Endothelial cell of umbilical vein (primary cell): Measurements from ENCODE around the gene SUPT5H. TPM values are rescaled to one million over a fixed set of nuclear protein-coding genes. Genes with fewer than 3 reads are reported as not detected.

Source experiments
- BruUV-seq: library from RNA; stranded (reverse); fragments of 400-500 nt; replicated peaks from 2 replicates; lab custom pipeline; 2021; lab: Mats Ljungman, UMichigan
- CTCF ChIA-PET: fragments of 300-600, 350-600 bp; sonication (Branson Sonifier 250); formaldehyde crosslinking; loops from one replicate; lab custom pipeline; 2021; ENCODE audit warnings: antibody characterized with exemption, inconsistent platforms; lab: Charles Lee
- POLR2A ChIA-PET: fragments of 300-600, 350-600 bp; sonication (Branson Sonifier 250); formaldehyde crosslinking; loops from one replicate; lab custom pipeline; 2021; ENCODE audit warnings: antibody characterized with exemption, inconsistent platforms; lab: Charles Lee
- DNase-seq: peaks from one replicate; pipeline ENCODE4 v3.0.0-alpha.2; 2011; ENCODE audit warnings: low read depth, low spot score
- FAIRE-seq: peaks from 2 replicates; lab custom pipeline; 2011; peaks lifted over from hg19 to GRCh38; lab: Jason Lieb, UNC
- H2AFZ ChIP-seq: 2 replicates; pipeline ENCODE4 v1.6.0; 2012; ENCODE audit warnings: low read depth, low read length, control low read depth, inconsistent platforms
- H3K27ac ChIP-seq: 2 replicates; pipeline ENCODE4 v1.5.1; 2011; ENCODE audit warnings: low read depth, mild to moderate bottlenecking, control low read depth, low read length, moderate library complexity; ENCODE audit not compliant: insufficient read depth
- H3K27me3 ChIP-seq, 2 experiments: 2 replicates each; pipeline versions ENCODE4 v1.6.0 to v1.6.1; 2011; ENCODE audit warnings: low read length in 2 of 2, mixed read lengths in 1 of 2; ENCODE audit not compliant: control insufficient read depth in 2 of 2, insufficient read depth in 2 of 2
- H3K36me3 ChIP-seq, 2 experiments: 2 replicates in 1 of 2; 3 replicates in 1 of 2; pipeline ENCODE4 v1.5.1; 2011; ENCODE audit warnings: low read length in 2 of 2, mild to moderate bottlenecking in 1 of 2, moderate library complexity in 1 of 2; ENCODE audit not compliant: control insufficient read depth in 2 of 2, insufficient read depth in 2 of 2; ENCODE audit errors: extremely low read depth in 1 of 2
- H3K4me1 ChIP-seq: 3 replicates; pipeline ENCODE4 v1.5.1; 2011; ENCODE audit warnings: mild to moderate bottlenecking, low read length; ENCODE audit not compliant: control insufficient read depth, insufficient read depth; ENCODE audit errors: extremely low read depth
- H3K4me2 ChIP-seq: 2 replicates; pipeline ENCODE4 v1.6.1; 2011; ENCODE audit warnings: low read length, control low read depth, mixed read lengths; ENCODE audit not compliant: insufficient read depth
- H3K4me3 ChIP-seq, 3 experiments: fragments of 200-600 bp in 1 of 3; sonication (generic), shearing (Covaris generic) in 1 of 3; replicated peaks in 1 of 3; 2 replicates each; pipeline ENCODE4 v1.5.1; 2011 to 2016; ENCODE audit warnings: control low read depth in 3 of 3, low read length in 3 of 3, mild to moderate bottlenecking in 2 of 3, inconsistent platforms in 1 of 3, low read depth in 1 of 3, moderate library complexity in 1 of 3; ENCODE audit not compliant: insufficient read depth in 1 of 3
- H3K79me2 ChIP-seq: 2 replicates; pipeline ENCODE4 v1.6.0; 2012; ENCODE audit warnings: low read length, inconsistent platforms; ENCODE audit not compliant: control insufficient read depth, insufficient read depth
- H3K9ac ChIP-seq: replicated peaks from 2 replicates; pipeline ENCODE3; 2011; ENCODE audit warnings: low read length, control low read depth; ENCODE audit not compliant: insufficient read depth; ENCODE audit errors: extremely low read depth
- H3K9me1 ChIP-seq: replicated peaks from 3 replicates; pipeline ENCODE4 v1.6.0; 2011; ENCODE audit warnings: mild to moderate bottlenecking, low read length; ENCODE audit not compliant: control insufficient read depth, insufficient read depth; ENCODE audit errors: extremely low read depth
- H3K9me3 ChIP-seq: replicated peaks from 2 replicates; pipeline ENCODE4 v1.5.1; 2012; ENCODE audit warnings: low read length, inconsistent platforms; ENCODE audit not compliant: control insufficient read depth, insufficient read depth
- H4K20me1 ChIP-seq: replicated peaks from 2 replicates; pipeline ENCODE3; 2011; ENCODE audit warnings: mild to moderate bottlenecking, low read length; ENCODE audit not compliant: control insufficient read depth, insufficient read depth; ENCODE audit errors: extremely low read depth
- EZH2 ChIP-seq: IDR thresholded peaks from 2 replicates; pipeline ENCODE4 v1.6.1; 2012; ENCODE audit warnings: borderline replicate concordance, low read depth, mild to moderate bottlenecking, moderate library complexity, low read length, inconsistent platforms; ENCODE audit not compliant: severe bottlenecking
- FOS ChIP-seq: IDR thresholded peaks from 2 replicates; pipeline ENCODE4 v1.6.1; 2011; ENCODE audit warnings: mild to moderate bottlenecking, low read length, moderate library complexity, borderline replicate concordance; ENCODE audit not compliant: insufficient read depth
- GATA2 ChIP-seq: IDR thresholded peaks from 2 replicates; pipeline ENCODE4 v1.7.0; 2011; ENCODE audit warnings: low read depth, mild to moderate bottlenecking, moderate library complexity, mixed read lengths, low read length; ENCODE audit not compliant: insufficient read length, insufficient read depth
- JUN ChIP-seq: IDR thresholded peaks from 2 replicates; pipeline ENCODE4 v1.6.1; 2011; ENCODE audit warnings: borderline replicate concordance, low read depth; ENCODE audit not compliant: insufficient read length, insufficient read depth
- MYC ChIP-seq: IDR thresholded peaks from one replicate; pipeline ENCODE4 v1.6.1; 2011; ENCODE audit warnings: mild to moderate bottlenecking, low read depth, low read length
- POLR2A ChIP-seq: IDR thresholded peaks from 2 replicates; pipeline ENCODE4 v1.6.1; 2012; ENCODE audit warnings: low read depth, mild to moderate bottlenecking, control low read depth, low read length
- POLR2AphosphoS5 ChIP-seq: IDR thresholded peaks from 2 replicates; pipeline ENCODE4 v1.6.1; 2012; ENCODE audit warnings: low read depth, mild to moderate bottlenecking, control low read depth, low read length, moderate library complexity; ENCODE audit not compliant: insufficient read depth
- dilution Hi-C: fragments of 300-500 bp; cut with MboI; formaldehyde crosslinking; loops from one replicate; pipeline ENCODE4 v1.15.0; 2019; ENCODE audit warnings: low sequenced_read_pairs; ENCODE audit not compliant: extremely low pct_ligation_motif_present
- intact Hi-C: fragments of 100-400 bp; cut with micrococcal nuclease; formaldehyde crosslinking; loops from one replicate; pipeline ENCODE4 v1.10.0; 2022
- polyA plus RNA-seq, 4 experiments: library from polyadenylated mRNA; depleted of rRNA in 3 of 4; stranded (reverse) in 3 of 4; unstranded in 1 of 4; fragments of >200 nt; gene quantifications; 2 replicates each; pipeline versions ENCODE4 v1.2.1 to v1.2.3, GENCODE V29; 2011 to 2012; ENCODE audit warnings: missing spikeins in 1 of 4
- total RNA-seq: library from RNA; stranded (reverse); gene quantifications from 2 replicates; pipeline ENCODE4 v1.2.3, GENCODE V29; 2021
- TF ChIP-seq, protein P1 (sequence below): IDR thresholded peaks from 2 replicates; pipeline ENCODE4 v1.6.1; 2011; ENCODE audit not compliant: insufficient read depth, insufficient read length
- TF ChIP-seq, protein P2 (sequence below), 2 donors: IDR thresholded peaks; 1 replicate in 1 of 2; 2 replicates in 1 of 2; pipeline ENCODE4 v1.5.1; 2011; ENCODE audit warnings: low read length in 2 of 2, mild to moderate bottlenecking in 2 of 2, moderate library complexity in 2 of 2, control low read depth in 1 of 2, inconsistent platforms in 1 of 2, low read depth in 1 of 2; ENCODE audit not compliant: insufficient read depth in 1 of 2; ENCODE audit errors: extremely low read depth in 1 of 2

SUPT5H gene
- total and polyA plus RNA-seq, 2 donors (not counting 3 experiments of a cell fraction or from before 2014, with no cell fraction given) = 87.6 to 120 TPM

DNA sequence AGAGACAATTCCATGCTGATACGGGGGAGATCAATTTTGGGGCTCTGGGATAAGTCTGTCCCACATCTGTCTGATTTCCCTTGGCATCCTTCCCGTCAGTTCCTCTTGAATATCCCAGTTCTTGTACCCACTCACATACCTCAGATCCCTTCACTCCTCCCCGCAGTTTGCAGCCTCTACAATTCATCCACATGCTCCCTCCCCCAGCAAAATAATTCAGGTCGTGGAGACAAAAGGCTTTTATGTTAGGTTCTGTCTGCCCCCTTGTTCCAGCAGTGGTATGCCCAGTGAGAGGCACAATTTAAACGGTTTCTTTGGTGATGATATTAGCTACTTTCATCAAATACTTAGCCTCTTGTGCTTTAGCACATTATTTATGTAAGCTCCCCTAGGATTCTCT lies 19.2 kb upstream of the SUPT5H start:
- ChIA-PET CTCF (interaction anchor here (0.8 to 5.2 kb wide), 3 partner anchors 10 to 28 kb away, joined by 3 to 29 read pairs (median 4); no protein-coding TSS in a partner anchor), POLR2A (no interaction called here)
- H3K4me1 ChIP-seq = peaks cover 14% of the 10 kb centered on the region
- H3K9me1 ChIP-seq = no peaks in the 10 kb centered on the region
- intact Hi-C loops = no loop called here
- dilution Hi-C loops = no loop called here
- no peak overlapping the region for H3K4me3 ChIP-seq
- no TSS peak for BruUV-seq
- peaks cover 11 to 27% of the 10 kb centered on the region in 2 experiments for H3K36me3 ChIP-seq
- H4K20me1 ChIP-seq = no peaks in the 10 kb centered on the region
- H3K9ac ChIP-seq = no peak overlapping the region
- no peak overlapping the region for H3K4me2 ChIP-seq
- H2AFZ ChIP-seq = no peak overlapping the region
- no peak for TF ChIP-seq JUN
- no peak for TF ChIP-seq POLR2A
- TF ChIP-seq FOS = no peak
- TF ChIP-seq, protein P1, sequence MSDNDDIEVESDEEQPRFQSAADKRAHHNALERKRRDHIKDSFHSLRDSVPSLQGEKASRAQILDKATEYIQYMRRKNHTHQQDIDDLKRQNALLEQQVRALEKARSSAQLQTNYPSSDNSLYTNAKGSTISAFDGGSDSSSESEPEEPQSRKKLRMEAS = no peak
- no peak for FAIRE-seq
- no peaks in the 10 kb centered on the region for H3K79me2 ChIP-seq
- no peaks in the 10 kb centered on the region for H3K27me3 ChIP-seq
- H3K9me3 ChIP-seq = no peaks in the 10 kb centered on the region
- no peak for DNase-seq
- no peak overlapping the region for H3K27ac ChIP-seq

DNA sequence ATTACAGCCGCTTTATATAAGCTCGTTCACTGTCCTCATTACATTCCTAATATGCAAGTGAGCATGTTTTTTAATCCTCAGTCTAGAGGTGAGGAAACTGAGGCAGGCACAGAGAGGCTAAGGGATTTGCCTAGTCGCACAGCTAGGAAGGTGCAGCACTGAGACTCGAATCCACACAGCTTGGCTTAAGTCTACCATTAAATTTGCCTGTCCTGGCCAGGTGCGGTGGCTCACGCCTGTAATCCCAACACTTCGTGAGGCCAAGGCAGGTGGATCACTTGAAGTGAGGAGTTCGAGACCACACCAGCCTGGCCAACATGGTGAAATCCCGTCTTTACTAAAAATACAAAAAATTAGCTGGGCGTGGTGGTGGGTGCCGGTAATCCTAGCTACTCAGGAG lies 17.7 kb upstream of the SUPT5H start:
- Histone ChIP-seq H4K20me1 (no peaks in the 10 kb centered on the region), H3K79me2 (peaks cover 2% of the 10 kb centered on the region), H3K4me2 (no peak overlapping the region), H3K9ac (no peak overlapping the region), H3K9me1 (no peaks in the 10 kb centered on the region), H3K27me3 (no peaks in the 10 kb centered on the region), H3K36me3 (peaks cover 14 to 21% of the 10 kb centered on the region in 2 experiments), H3K4me1 (peaks cover 17% of the 10 kb centered on the region), H3K9me3 (no peaks in the 10 kb centered on the region), H2AFZ (no peak overlapping the region), H3K4me3 (no peak overlapping the region), H3K27ac (no peak overlapping the region)
- TF ChIP-seq MYC (no peak), FOS (no peak), POLR2A (no peak), JUN (no peak), EZH2 (no peak), GATA2 (no peak), POLR2AphosphoS5 (no peak)
- TF ChIP-seq, protein P1 = no peak
- TF ChIP-seq, protein P2, sequence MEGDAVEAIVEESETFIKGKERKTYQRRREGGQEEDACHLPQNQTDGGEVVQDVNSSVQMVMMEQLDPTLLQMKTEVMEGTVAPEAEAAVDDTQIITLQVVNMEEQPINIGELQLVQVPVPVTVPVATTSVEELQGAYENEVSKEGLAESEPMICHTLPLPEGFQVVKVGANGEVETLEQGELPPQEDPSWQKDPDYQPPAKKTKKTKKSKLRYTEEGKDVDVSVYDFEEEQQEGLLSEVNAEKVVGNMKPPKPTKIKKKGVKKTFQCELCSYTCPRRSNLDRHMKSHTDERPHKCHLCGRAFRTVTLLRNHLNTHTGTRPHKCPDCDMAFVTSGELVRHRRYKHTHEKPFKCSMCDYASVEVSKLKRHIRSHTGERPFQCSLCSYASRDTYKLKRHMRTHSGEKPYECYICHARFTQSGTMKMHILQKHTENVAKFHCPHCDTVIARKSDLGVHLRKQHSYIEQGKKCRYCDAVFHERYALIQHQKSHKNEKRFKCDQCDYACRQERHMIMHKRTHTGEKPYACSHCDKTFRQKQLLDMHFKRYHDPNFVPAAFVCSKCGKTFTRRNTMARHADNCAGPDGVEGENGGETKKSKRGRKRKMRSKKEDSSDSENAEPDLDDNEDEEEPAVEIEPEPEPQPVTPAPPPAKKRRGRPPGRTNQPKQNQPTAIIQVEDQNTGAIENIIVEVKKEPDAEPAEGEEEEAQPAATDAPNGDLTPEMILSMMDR (IDR thresholded peaks at IDR 0.05; ENCODE audit: extremely low read depth in 1 of 2, insufficient read depth in 1 of 2, low read depth in 1 of 2, low read length in 2 of 2) = no peak
- no TSS peak for BruUV-seq
- POLR2A ChIA-PET = interaction anchor here (0.6 to 2.5 kb wide), 3 partner anchors 8 to 17 kb away, joined by 4 to 10 read pairs (median 8); partner anchors contain the start of genes RPS16 and SUPT5H
- dilution Hi-C loops = no loop called here
- DNase-seq (no peak), FAIRE-seq (no peak)
- intact Hi-C loops = no loop called here
- CTCF ChIA-PET = interaction anchor here (1.1 to 5.2 kb wide), 4 partner anchors 14 to 47 kb away, joined by 3 to 29 read pairs (median 4); partner anchors contain the start of gene PLEKHG2
